Measurements from ENCODE around the gene WIPF3.
"Not testable (repeated sequence)": the region's sequence is repeated elsewhere in the genome, so short reads cannot be mapped to it uniquely, and the experiment has no call there.

Gene WIPF3

GRCh38 chr7:29885626-29886025 is 79.3 kb downstream of the WIPF3 start:
- Histone ChIP-seq H3K36me3 (ENCODE audit: control insufficient read depth in 5 of 5, insufficient read depth in 5 of 5, low read length in 5 of 5) (no peaks in the 10 kb centered on the region), H3K4me3 (ENCODE audit: low read depth in 1 of 5, low read length in 5 of 5) (no peak overlapping the region), H3K9me3 (ENCODE audit: control insufficient read depth in 5 of 5, low read length in 5 of 5) (no peaks in the 10 kb centered on the region), H3K27me3 (ENCODE audit: control insufficient read depth in 5 of 5, insufficient read depth in 4 of 5, low read length in 5 of 5) (peaks cover 2 to 10% (median 8%) of the 10 kb centered on the region in 5 donors), H3K27ac (ENCODE audit: low read depth, low read length) (no peak overlapping the region), H3K4me1 (ENCODE audit: control insufficient read depth in 5 of 5, insufficient read depth in 5 of 5, low read length in 5 of 5) (peaks cover 0 to 3% (median 0%) of the 10 kb centered on the region in 5 donors), H3K9ac (ENCODE audit: low read length in 5 of 5) (no peak overlapping the region)

GRCh38 chr7:29886827-29887226 is 80.5 kb downstream of the WIPF3 start:
- H3K4me3 ChIP-seq (ENCODE audit: low read depth in 1 of 5, low read length in 5 of 5) = no peak overlapping the region
- no peaks in the 10 kb centered on the region for H3K36me3 ChIP-seq (ENCODE audit: control insufficient read depth in 5 of 5, insufficient read depth in 5 of 5, low read length in 5 of 5)
- H3K27me3 ChIP-seq (ENCODE audit: control insufficient read depth in 5 of 5, insufficient read depth in 4 of 5, low read length in 5 of 5) = peaks cover 2 to 10% (median 8%) of the 10 kb centered on the region in 5 donors
- no peak overlapping the region for H3K9ac ChIP-seq (ENCODE audit: low read length in 5 of 5)
- H3K9me3 ChIP-seq (ENCODE audit: control insufficient read depth in 5 of 5, low read length in 5 of 5) = no peaks in the 10 kb centered on the region
- H3K4me1 ChIP-seq (ENCODE audit: control insufficient read depth in 5 of 5, insufficient read depth in 5 of 5, low read length in 5 of 5) = peaks cover 0 to 3% (median 0%) of the 10 kb centered on the region in 5 donors
- no peak overlapping the region for H3K27ac ChIP-seq (ENCODE audit: low read depth, low read length)

- Histone ChIP-seq H3K4me3 (ENCODE audit: low read depth in 1 of 5, low read length in 5 of 5) (no peak overlapping the region), H3K27ac (ENCODE audit: low read depth, low read length) (no peak overlapping the region), H3K36me3 (ENCODE audit: control insufficient read depth in 5 of 5, insufficient read depth in 5 of 5, low read length in 5 of 5) (no peaks in the 10 kb centered on the region), H3K27me3 (ENCODE audit: control insufficient read depth in 5 of 5, insufficient read depth in 4 of 5, low read length in 5 of 5) (peaks cover 2 to 10% (median 8%) of the 10 kb centered on the region in 5 donors), H3K9ac (ENCODE audit: low read length in 5 of 5) (no peak overlapping the region), H3K9me3 (ENCODE audit: control insufficient read depth in 5 of 5, low read length in 5 of 5) (no peaks in the 10 kb centered on the region), H3K4me1 (ENCODE audit: control insufficient read depth in 5 of 5, insufficient read depth in 5 of 5, low read length in 5 of 5) (peaks cover 0 to 3% (median 0%) of the 10 kb centered on the region in 5 donors)
Measured at GRCh38 chr7:29888006-29888405, 81.7 kb downstream of the WIPF3 start.

- no peak overlapping the region for H3K9ac ChIP-seq (ENCODE audit: low read length in 5 of 5)
- H3K36me3 ChIP-seq (ENCODE audit: control insufficient read depth in 5 of 5, insufficient read depth in 5 of 5, low read length in 5 of 5) = no peaks in the 10 kb centered on the region
- H3K4me1 ChIP-seq (ENCODE audit: control insufficient read depth in 5 of 5, insufficient read depth in 5 of 5, low read length in 5 of 5) = no peaks in the 10 kb centered on the region
- H3K27ac ChIP-seq (ENCODE audit: low read depth, low read length) = no peak overlapping the region
- H3K4me3 ChIP-seq (ENCODE audit: low read depth in 1 of 5, low read length in 5 of 5) = no peak overlapping the region
- H3K9me3 ChIP-seq (ENCODE audit: control insufficient read depth in 5 of 5, low read length in 5 of 5) = no peaks in the 10 kb centered on the region
- peaks cover 2 to 7% (median 4%) of the 10 kb centered on the region in 5 donors for H3K27me3 ChIP-seq (ENCODE audit: control insufficient read depth in 5 of 5, insufficient read depth in 4 of 5, low read length in 5 of 5)
Measured at GRCh38 chr7:29889288-29889687, 83.0 kb downstream of the WIPF3 start.

- Histone ChIP-seq H3K9me3 (ENCODE audit: control insufficient read depth in 5 of 5, low read length in 5 of 5) (no peaks in the 10 kb centered on the region), H3K4me3 (ENCODE audit: low read depth in 1 of 5, low read length in 5 of 5) (no peak overlapping the region), H3K4me1 (ENCODE audit: control insufficient read depth in 5 of 5, insufficient read depth in 5 of 5, low read length in 5 of 5) (no peaks in the 10 kb centered on the region), H3K27me3 (ENCODE audit: control insufficient read depth in 5 of 5, insufficient read depth in 4 of 5, low read length in 5 of 5) (peaks cover 0 to 4% (median 0%) of the 10 kb centered on the region in 5 donors), H3K27ac (ENCODE audit: low read depth, low read length) (no peak overlapping the region), H3K36me3 (ENCODE audit: control insufficient read depth in 5 of 5, insufficient read depth in 5 of 5, low read length in 5 of 5) (no peaks in the 10 kb centered on the region), H3K9ac (ENCODE audit: low read length in 5 of 5) (no peak overlapping the region)
Measured at GRCh38 chr7:29890251-29890650, 83.9 kb downstream of the WIPF3 start.

- H3K9me3 ChIP-seq (ENCODE audit: control insufficient read depth in 5 of 5, low read length in 5 of 5); H3K27me3 ChIP-seq (ENCODE audit: control insufficient read depth in 5 of 5, insufficient read depth in 4 of 5, low read length in 5 of 5); H3K9ac ChIP-seq (ENCODE audit: low read length in 5 of 5); H3K4me3 ChIP-seq (ENCODE audit: low read depth in 1 of 5, low read length in 5 of 5); H3K27ac ChIP-seq (ENCODE audit: low read depth, low read length); H3K36me3 ChIP-seq (ENCODE audit: control insufficient read depth in 5 of 5, insufficient read depth in 5 of 5, low read length in 5 of 5); H3K4me1 ChIP-seq (ENCODE audit: control insufficient read depth in 5 of 5, insufficient read depth in 5 of 5, low read length in 5 of 5): not testable (repeated sequence)
Measured at GRCh38 chr7:29890786-29891185, 84.5 kb downstream of the WIPF3 start.

GRCh38 chr7:29891766-29892165 is 85.5 kb downstream of the WIPF3 start:
- Histone ChIP-seq H3K4me3 (ENCODE audit: low read depth in 1 of 5, low read length in 5 of 5) (no peak overlapping the region), H3K4me1 (ENCODE audit: control insufficient read depth in 5 of 5, insufficient read depth in 5 of 5, low read length in 5 of 5) (no peaks in the 10 kb centered on the region), H3K9me3 (ENCODE audit: control insufficient read depth in 5 of 5, low read length in 5 of 5) (no peaks in the 10 kb centered on the region), H3K9ac (ENCODE audit: low read length in 5 of 5) (no peak overlapping the region), H3K36me3 (ENCODE audit: control insufficient read depth in 5 of 5, insufficient read depth in 5 of 5, low read length in 5 of 5) (no peaks in the 10 kb centered on the region), H3K27me3 (ENCODE audit: control insufficient read depth in 5 of 5, insufficient read depth in 4 of 5, low read length in 5 of 5) (peaks cover 0 to 3% (median 0%) of the 10 kb centered on the region in 5 donors), H3K27ac (ENCODE audit: low read depth, low read length) (no peak overlapping the region)

GRCh38 chr7:29892231-29892630 is 85.9 kb downstream of the WIPF3 start:
- Histone ChIP-seq H3K9ac (ENCODE audit: low read length in 5 of 5) (no peak overlapping the region), H3K4me3 (ENCODE audit: low read depth in 1 of 5, low read length in 5 of 5) (no peak overlapping the region), H3K27ac (ENCODE audit: low read depth, low read length) (no peak overlapping the region), H3K4me1 (ENCODE audit: control insufficient read depth in 5 of 5, insufficient read depth in 5 of 5, low read length in 5 of 5) (no peaks in the 10 kb centered on the region), H3K36me3 (ENCODE audit: control insufficient read depth in 5 of 5, insufficient read depth in 5 of 5, low read length in 5 of 5) (no peaks in the 10 kb centered on the region), H3K9me3 (ENCODE audit: control insufficient read depth in 5 of 5, low read length in 5 of 5) (peaks cover 0 to 2% (median 0%) of the 10 kb centered on the region in 5 donors), H3K27me3 (ENCODE audit: control insufficient read depth in 5 of 5, insufficient read depth in 4 of 5, low read length in 5 of 5) (no peaks in the 10 kb centered on the region)

GRCh38 chr7:29893351-29893965 is 87.2 kb downstream of the WIPF3 start:
- Histone ChIP-seq H3K9me3 (ENCODE audit: control insufficient read depth in 5 of 5, low read length in 5 of 5) (peaks cover 0 to 3% (median 0%) of the 10 kb centered on the region in 5 donors), H3K9ac (ENCODE audit: low read length in 5 of 5) (no peak overlapping the region), H3K36me3 (ENCODE audit: control insufficient read depth in 5 of 5, insufficient read depth in 5 of 5, low read length in 5 of 5) (peaks cover 0 to 4% (median 0%) of the 10 kb centered on the region in 5 donors), H3K27me3 (ENCODE audit: control insufficient read depth in 5 of 5, insufficient read depth in 4 of 5, low read length in 5 of 5) (no peaks in the 10 kb centered on the region), H3K4me1 (ENCODE audit: control insufficient read depth in 5 of 5, insufficient read depth in 5 of 5, low read length in 5 of 5) (peaks cover 0 to 2% (median 0%) of the 10 kb centered on the region in 5 donors), H3K4me3 (ENCODE audit: low read depth in 1 of 5, low read length in 5 of 5) (no peak overlapping the region), H3K27ac (ENCODE audit: low read depth, low read length) (no peak overlapping the region)

- H3K36me3 ChIP-seq (ENCODE audit: control insufficient read depth in 5 of 5, insufficient read depth in 5 of 5, low read length in 5 of 5) = peaks cover 0 to 4% (median 0%) of the 10 kb centered on the region in 5 donors
- H3K27ac ChIP-seq (ENCODE audit: low read depth, low read length) = no peak overlapping the region
- no peak overlapping the region for H3K4me3 ChIP-seq (ENCODE audit: low read depth in 1 of 5, low read length in 5 of 5)
- no peak overlapping the region for H3K9ac ChIP-seq (ENCODE audit: low read length in 5 of 5)
- peaks cover 0 to 3% (median 2%) of the 10 kb centered on the region in 5 donors for H3K9me3 ChIP-seq (ENCODE audit: control insufficient read depth in 5 of 5, low read length in 5 of 5)
- peaks cover 0 to 2% (median 0%) of the 10 kb centered on the region in 5 donors for H3K4me1 ChIP-seq (ENCODE audit: control insufficient read depth in 5 of 5, insufficient read depth in 5 of 5, low read length in 5 of 5)
- H3K27me3 ChIP-seq (ENCODE audit: control insufficient read depth in 5 of 5, insufficient read depth in 4 of 5, low read length in 5 of 5) = no peaks in the 10 kb centered on the region
Measured at GRCh38 chr7:29894256-29894655, 87.9 kb downstream of the WIPF3 start.

Data from subcutaneous abdominal adipose tissue (tissue), 5 donors.